Measurements from ENCODE around the gene NT5DC3. TPM values are rescaled to one million over a fixed set of nuclear protein-coding genes. Genes with fewer than 3 reads are reported as not detected.
A peak's percentile ranks its signal among the peaks of the same experiment; 100 is the strongest.

The NT5DC3 gene
- total RNA-seq, 1 donor from 2014 or later = 4.0 TPM

GRCh38 chr12:103807561-103808238, 33.3 kb downstream of the NT5DC3 start:
- DNase-seq = no peak
- H3K4me1 ChIP-seq = peaks cover 30% of the 10 kb centered on the region
- no peaks in the 10 kb centered on the region for H3K36me3 ChIP-seq
- ATAC-seq = no peak
- no peak overlapping the region for H3K4me3 ChIP-seq
- intact Hi-C loops (cut with DNase I) = no loop called here
- no peak overlapping the region for H3K27ac ChIP-seq
- TF ChIP-seq, protein P1, sequence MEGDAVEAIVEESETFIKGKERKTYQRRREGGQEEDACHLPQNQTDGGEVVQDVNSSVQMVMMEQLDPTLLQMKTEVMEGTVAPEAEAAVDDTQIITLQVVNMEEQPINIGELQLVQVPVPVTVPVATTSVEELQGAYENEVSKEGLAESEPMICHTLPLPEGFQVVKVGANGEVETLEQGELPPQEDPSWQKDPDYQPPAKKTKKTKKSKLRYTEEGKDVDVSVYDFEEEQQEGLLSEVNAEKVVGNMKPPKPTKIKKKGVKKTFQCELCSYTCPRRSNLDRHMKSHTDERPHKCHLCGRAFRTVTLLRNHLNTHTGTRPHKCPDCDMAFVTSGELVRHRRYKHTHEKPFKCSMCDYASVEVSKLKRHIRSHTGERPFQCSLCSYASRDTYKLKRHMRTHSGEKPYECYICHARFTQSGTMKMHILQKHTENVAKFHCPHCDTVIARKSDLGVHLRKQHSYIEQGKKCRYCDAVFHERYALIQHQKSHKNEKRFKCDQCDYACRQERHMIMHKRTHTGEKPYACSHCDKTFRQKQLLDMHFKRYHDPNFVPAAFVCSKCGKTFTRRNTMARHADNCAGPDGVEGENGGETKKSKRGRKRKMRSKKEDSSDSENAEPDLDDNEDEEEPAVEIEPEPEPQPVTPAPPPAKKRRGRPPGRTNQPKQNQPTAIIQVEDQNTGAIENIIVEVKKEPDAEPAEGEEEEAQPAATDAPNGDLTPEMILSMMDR (IDR thresholded peaks at IDR 0.05) = no peak
- H3K9me3 ChIP-seq = no peaks in the 10 kb centered on the region
- no peaks in the 10 kb centered on the region for H3K27me3 ChIP-seq (ENCODE audit: low read depth)

DNA sequence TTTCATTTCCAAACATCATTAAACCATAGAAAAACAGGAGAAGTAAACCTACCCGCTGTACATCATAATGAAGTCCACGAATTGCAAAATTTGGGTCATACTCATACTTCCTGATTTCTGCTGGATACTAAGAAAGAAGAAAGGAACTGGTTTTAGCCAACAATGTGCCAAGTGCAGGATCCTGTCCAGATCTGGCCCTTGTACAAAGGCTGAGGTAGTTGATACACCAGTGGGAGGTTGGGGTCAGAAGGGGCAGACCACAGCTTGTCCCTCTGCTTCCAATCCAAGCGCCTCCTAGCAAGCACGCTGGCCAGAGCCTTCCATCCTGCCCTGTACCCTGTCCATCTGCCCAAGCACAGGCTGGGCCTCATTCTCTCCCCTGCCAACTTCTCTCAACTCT, 34.2 kb downstream of the NT5DC3 start:
- Histone ChIP-seq H3K27me3 (ENCODE audit: low read depth) (no peaks in the 10 kb centered on the region), H3K36me3 (no peaks in the 10 kb centered on the region), H3K9me3 (no peaks in the 10 kb centered on the region), H3K4me3 (no peak overlapping the region), H3K4me1 (peaks cover 30% of the 10 kb centered on the region), H3K27ac (no peak overlapping the region)
- ATAC-seq (peak; percentile 54 to 58), DNase-seq (no peak)
- intact Hi-C loops (cut with DNase I) = no loop called here
- TF ChIP-seq, protein P1 (IDR thresholded peaks at IDR 0.05) = no peak

DNA sequence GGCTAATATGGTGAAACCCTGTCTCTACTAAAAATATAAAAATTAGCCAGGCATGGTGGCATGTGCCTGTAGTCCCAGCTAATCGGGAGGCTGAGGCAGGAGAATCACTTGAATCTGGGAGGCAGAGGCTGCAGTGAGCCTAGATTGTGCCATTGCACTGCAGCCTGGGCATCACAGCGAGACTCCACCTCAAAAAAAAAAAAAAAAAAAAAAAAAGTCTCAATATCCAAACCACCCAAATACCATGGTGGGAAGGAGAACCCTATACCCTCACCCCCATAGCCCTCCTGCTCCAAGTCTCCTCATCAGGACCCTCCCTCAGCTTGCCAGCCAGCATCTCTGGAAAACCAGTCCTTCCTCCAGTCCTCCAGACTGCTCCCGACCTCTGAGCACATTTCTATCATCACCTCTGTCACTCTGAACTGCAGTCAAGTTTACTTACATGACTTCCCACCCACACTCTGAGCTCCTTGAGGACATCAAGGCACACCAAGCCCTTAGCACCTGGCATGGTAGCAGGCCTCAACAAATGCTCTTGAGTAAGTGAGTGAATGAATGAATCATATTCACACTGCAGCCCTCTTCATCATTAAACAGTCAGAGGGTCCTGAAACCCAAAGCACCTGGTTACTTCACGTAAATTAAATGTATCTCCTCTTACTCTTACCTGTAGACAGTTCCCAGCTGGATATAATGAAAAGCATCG, 35.2 kb downstream of the NT5DC3 start:
- Histone ChIP-seq H3K9me3 (no peaks in the 10 kb centered on the region), H3K4me1 (peaks cover 32% of the 10 kb centered on the region), H3K4me3 (no peak overlapping the region), H3K36me3 (no peaks in the 10 kb centered on the region), H3K27me3 (ENCODE audit: low read depth) (no peaks in the 10 kb centered on the region), H3K27ac (no peak overlapping the region)
- DNase-seq = no peak
- no peak for ATAC-seq
- TF ChIP-seq, protein P1 (IDR thresholded peaks at IDR 0.05) = no peak
- intact Hi-C loops (cut with DNase I) = no loop called here

DNA sequence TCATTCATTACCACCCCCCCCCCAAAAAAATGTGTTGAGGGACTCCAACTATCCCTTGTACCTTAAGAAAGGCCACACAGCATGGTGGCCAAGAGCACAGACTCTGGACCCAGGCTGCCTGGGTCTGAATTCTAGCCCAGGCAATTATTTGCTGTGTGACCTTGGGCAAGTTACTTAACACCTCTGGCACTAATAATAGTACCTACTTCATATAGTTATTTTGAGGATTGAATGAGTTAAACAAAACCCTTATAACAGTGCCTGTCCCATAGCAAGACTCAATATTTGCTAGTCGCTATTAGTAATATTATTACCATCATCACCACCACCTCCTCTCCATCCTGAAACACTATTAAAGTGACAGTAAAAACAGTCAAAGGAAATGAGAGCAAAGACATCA, 37.2 kb downstream of the NT5DC3 start:
- ATAC-seq (no peak), DNase-seq (no peak)
- H3K4me1 ChIP-seq = peaks cover 48% of the 10 kb centered on the region
- no peak overlapping the region for H3K4me3 ChIP-seq
- no peak overlapping the region for H3K27ac ChIP-seq
- TF ChIP-seq, protein P1 (IDR thresholded peaks at IDR 0.05) = no peak
- no peaks in the 10 kb centered on the region for H3K36me3 ChIP-seq
- intact Hi-C loops (cut with DNase I) = no loop called here
- no peaks in the 10 kb centered on the region for H3K27me3 ChIP-seq (ENCODE audit: low read depth)
- no peaks in the 10 kb centered on the region for H3K9me3 ChIP-seq

DNA sequence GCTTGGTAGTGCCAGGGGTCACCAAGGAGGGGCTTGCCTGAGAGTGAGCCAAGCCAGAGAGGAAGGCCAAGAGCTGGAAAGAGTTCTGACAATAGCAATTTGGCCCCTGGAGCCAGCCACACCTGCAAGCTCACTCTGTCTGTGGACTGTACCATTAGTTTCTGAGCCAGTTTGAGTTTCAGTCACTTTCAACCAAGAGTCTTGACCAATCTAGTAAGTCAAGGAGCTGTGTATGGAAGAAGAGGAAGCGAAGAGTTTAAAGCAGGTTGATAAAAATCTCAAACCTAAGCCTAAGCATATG, 38.5 kb downstream of the NT5DC3 start:
- intact Hi-C loops (cut with DNase I) = no loop called here
- TF ChIP-seq, protein P1 (IDR thresholded peaks at IDR 0.05) = no peak
- H3K4me1 ChIP-seq = peaks cover 48% of the 10 kb centered on the region

More for the DNA sequence above, 38.5 kb downstream of the NT5DC3 start:
- no peak overlapping the region for H3K4me3 ChIP-seq
- no peaks in the 10 kb centered on the region for H3K27me3 ChIP-seq (ENCODE audit: low read depth)
- H3K36me3 ChIP-seq = no peaks in the 10 kb centered on the region
- no peaks in the 10 kb centered on the region for H3K9me3 ChIP-seq
- DNase-seq (no peak), ATAC-seq (no peak)
- no peak overlapping the region for H3K27ac ChIP-seq
